A673 (cell line): Measurements from ENCODE around the gene ARHGAP8. TPM values are rescaled to one million over a fixed set of nuclear protein-coding genes. Genes with fewer than 3 reads are reported as not detected.

ENCODE experiments used
- BruUV-seq: library from RNA; stranded (reverse); fragments of 400-500 nt; replicated peaks from 2 replicates; lab custom pipeline; 2021; lab: Mats Ljungman, UMichigan
- CTCF ChIA-PET: fragments of 300-600 bp; sonication (Branson Sonifier 250); formaldehyde crosslinking; loops from one replicate; lab custom pipeline; 2022; ENCODE audit warnings: antibody characterized with exemption; lab: Charles Lee
- POLR2A ChIA-PET: fragments of 300-600 bp; sonication (Branson Sonifier 250); formaldehyde crosslinking; loops from one replicate; lab custom pipeline; 2022; ENCODE audit warnings: antibody characterized with exemption; ENCODE audit not compliant: low non-redundant PET; lab: Charles Lee
- DNase-seq: peaks from one replicate; pipeline ENCODE4 v3.0.0-alpha.2; 2015; ENCODE audit warnings: low spot score
- H3K27ac ChIP-seq: fragments of 200-600 bp; sonication (generic); 2 replicates; pipeline ENCODE4 v1.5.1; 2016; ENCODE audit warnings: mixed run types, low read depth, mild to moderate bottlenecking, mixed read lengths, antibody characterized with exemption, low read length; ENCODE audit not compliant: poor library complexity, severe bottlenecking
- H3K27me3 ChIP-seq: fragments of 200-600 bp; sonication (generic); replicated peaks from 2 replicates; pipeline ENCODE4 v1.6.1; 2017; ENCODE audit warnings: mixed run types, low read depth, mild to moderate bottlenecking, mixed read lengths, antibody characterized with exemption, low read length; ENCODE audit not compliant: insufficient read depth, poor library complexity
- H3K36me3 ChIP-seq: fragments of 200-600 bp; sonication (generic); 2 replicates; pipeline ENCODE4 v1.6.1; 2016; ENCODE audit warnings: mixed run types, mild to moderate bottlenecking, mixed read lengths, antibody characterized with exemption, low read length; ENCODE audit not compliant: insufficient read depth, poor library complexity, severe bottlenecking
- H3K4me1 ChIP-seq: fragments of 200-600 bp; sonication (generic); 2 replicates; pipeline ENCODE4 v1.6.1; 2017; ENCODE audit warnings: mixed run types, mild to moderate bottlenecking, mixed read lengths, antibody characterized with exemption, low read length; ENCODE audit not compliant: insufficient read depth, poor library complexity, severe bottlenecking
- H3K4me3 ChIP-seq: fragments of 200-600 bp; sonication (generic); 2 replicates; pipeline ENCODE4 v1.5.1; 2016; ENCODE audit warnings: low read depth, mixed run types, mild to moderate bottlenecking, mixed read lengths, low read length; ENCODE audit not compliant: poor library complexity, severe bottlenecking
- H3K9me3 ChIP-seq: fragments of 200-600 bp; sonication (generic); 2 replicates; pipeline ENCODE4 v1.6.1; 2016; ENCODE audit warnings: mixed run types, low read depth, mild to moderate bottlenecking, mixed read lengths, antibody characterized with exemption, low read length; ENCODE audit not compliant: poor library complexity, severe bottlenecking
- CTCF ChIP-seq: fragments of 300-800, 200-600 bp; sonication (generic); conservative IDR thresholded peaks from 2 replicates; pipeline ENCODE4 v1.5.1; 2017; ENCODE audit warnings: low read depth, mild to moderate bottlenecking, antibody characterized with exemption, low read length, moderate library complexity, mixed read lengths
- EZH2 ChIP-seq: fragments of 200-600 bp; sonication (generic); IDR thresholded peaks from 2 replicates; pipeline ENCODE4 v1.6.1; 2017; ENCODE audit warnings: borderline replicate concordance, low read depth, mild to moderate bottlenecking, mixed read lengths, antibody characterized with exemption, low read length; ENCODE audit not compliant: poor library complexity, severe bottlenecking
- intact Hi-C: fragments of 100-400 bp; cut with micrococcal nuclease; formaldehyde crosslinking; loops from one replicate; pipeline ENCODE4 v1.10.0; 2022; ENCODE audit not compliant: unreplicated experiment
- total RNA-seq: library from RNA; stranded (reverse); gene quantifications from 2 replicates; pipeline ENCODE4 v1.2.3, GENCODE V29; 2021

Gene ARHGAP8
- total RNA-seq, 1 experiment from 2014 or later, result not detected

GRCh38 chr22:44754998-44755397, 2.6 kb downstream of the ARHGAP8 start:
- intact Hi-C loops, result no loop called here
- no peak overlapping the region for H3K4me3 ChIP-seq

DNA sequence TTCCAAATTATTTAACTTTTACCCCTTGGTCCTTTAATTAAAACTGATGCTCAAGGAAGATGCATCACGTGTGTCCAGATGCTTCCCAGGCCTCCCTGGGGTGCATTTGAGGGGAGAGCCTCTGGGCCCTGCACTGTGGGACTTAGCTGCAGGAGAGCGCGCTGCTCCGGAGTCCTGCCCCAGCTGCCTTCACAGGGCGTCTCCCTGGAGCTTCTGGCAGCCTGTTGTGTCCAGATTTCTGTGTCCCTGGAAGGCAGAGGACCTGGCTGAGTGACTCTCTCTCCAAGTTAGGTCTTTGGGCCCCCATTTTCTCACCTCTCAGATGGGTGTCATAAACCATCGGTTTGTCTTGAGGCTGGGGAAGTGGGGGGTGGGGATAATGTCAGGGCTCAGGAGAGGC, 3.0 kb downstream of the ARHGAP8 start:
- no peak overlapping the region for H3K27ac ChIP-seq

More at GRCh38 chr22:44754998-44755397, 2.6 kb downstream of the ARHGAP8 start:
- no peak for TF ChIP-seq EZH2
- no peak for TF ChIP-seq CTCF
- no peaks in the 10 kb centered on the region for H3K36me3 ChIP-seq
- no peaks in the 10 kb centered on the region for H3K9me3 ChIP-seq
- BruUV-seq, result no TSS peak
- no peak for DNase-seq
- peaks cover 6% of the 10 kb centered on the region for H3K4me1 ChIP-seq
- no peak overlapping the region for H3K27ac ChIP-seq
- CTCF ChIA-PET, result no interaction called here
- no peaks in the 10 kb centered on the region for H3K27me3 ChIP-seq
- POLR2A ChIA-PET, result no interaction called here

DNA sequence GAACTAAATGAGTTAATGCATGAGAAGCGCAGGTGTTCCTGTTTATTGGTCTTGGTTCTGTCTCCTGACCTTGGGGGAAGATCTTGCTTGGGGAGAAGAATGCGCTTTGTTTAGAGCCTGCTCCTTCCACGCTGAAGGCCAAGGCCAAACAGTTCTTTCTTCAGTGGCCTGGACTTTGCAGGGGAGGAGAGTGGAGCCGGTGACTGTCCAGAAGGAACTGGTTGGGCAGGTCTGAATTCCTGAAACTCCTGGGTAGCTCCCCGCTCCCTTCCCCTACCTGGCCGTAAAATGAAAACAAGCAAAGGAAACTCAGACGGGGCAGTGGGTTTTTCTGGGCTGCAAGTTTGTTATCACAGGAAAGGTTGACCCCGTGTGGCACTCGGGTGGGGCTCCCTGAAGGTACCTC, 3.6 kb downstream of the ARHGAP8 start:
- Histone ChIP-seq H3K9me3 (no peaks in the 10 kb centered on the region), H3K4me3 (no peak overlapping the region), H3K27ac (no peak overlapping the region), H3K36me3 (no peaks in the 10 kb centered on the region), H3K27me3 (no peaks in the 10 kb centered on the region), H3K4me1 (peaks cover 6% of the 10 kb centered on the region)
- no peak for DNase-seq
- intact Hi-C loops, result no loop called here
- no TSS peak for BruUV-seq
- ChIA-PET POLR2A (no interaction called here), CTCF (no interaction called here)
- TF ChIP-seq CTCF, result no peak
- no peak for TF ChIP-seq EZH2

More for the DNA sequence above, 3.0 kb downstream of the ARHGAP8 start:
- intact Hi-C loops, result no loop called here
- no peak overlapping the region for H3K4me3 ChIP-seq
- H3K4me1 ChIP-seq, result peaks cover 6% of the 10 kb centered on the region
- ChIA-PET POLR2A (no interaction called here), CTCF (no interaction called here)
- TF ChIP-seq EZH2 (no peak), CTCF (no peak)
- H3K27me3 ChIP-seq, result no peaks in the 10 kb centered on the region
- no peaks in the 10 kb centered on the region for H3K36me3 ChIP-seq
- no TSS peak for BruUV-seq
- DNase-seq, result no peak
- H3K9me3 ChIP-seq, result no peaks in the 10 kb centered on the region
